ENCODE data around the gene LOC128125822.

DNA sequence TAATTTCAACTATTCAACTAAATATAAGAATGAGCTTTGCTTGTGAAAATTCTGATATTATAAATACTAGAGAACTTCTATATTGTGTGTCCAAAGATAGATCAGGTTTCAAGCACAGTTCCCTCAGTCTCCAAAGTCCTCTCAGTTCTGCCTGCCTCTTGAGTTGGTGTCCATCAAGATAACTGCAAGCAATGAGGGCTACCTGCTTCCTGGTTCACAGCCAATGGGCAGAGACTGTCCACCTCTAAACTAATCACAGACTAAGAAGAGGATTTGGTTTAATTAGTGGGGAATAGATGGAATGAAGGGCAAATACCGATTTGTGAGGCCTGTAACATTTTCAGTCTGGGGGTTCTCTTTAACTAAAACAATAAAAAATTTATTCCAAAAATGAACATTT, 41.3 kb upstream of the LOC128125822 start:
- TF ChIP-seq POLR2A (IDR thresholded peaks at IDR 0.05): no peak
- TF ChIP-seq, protein P1, sequence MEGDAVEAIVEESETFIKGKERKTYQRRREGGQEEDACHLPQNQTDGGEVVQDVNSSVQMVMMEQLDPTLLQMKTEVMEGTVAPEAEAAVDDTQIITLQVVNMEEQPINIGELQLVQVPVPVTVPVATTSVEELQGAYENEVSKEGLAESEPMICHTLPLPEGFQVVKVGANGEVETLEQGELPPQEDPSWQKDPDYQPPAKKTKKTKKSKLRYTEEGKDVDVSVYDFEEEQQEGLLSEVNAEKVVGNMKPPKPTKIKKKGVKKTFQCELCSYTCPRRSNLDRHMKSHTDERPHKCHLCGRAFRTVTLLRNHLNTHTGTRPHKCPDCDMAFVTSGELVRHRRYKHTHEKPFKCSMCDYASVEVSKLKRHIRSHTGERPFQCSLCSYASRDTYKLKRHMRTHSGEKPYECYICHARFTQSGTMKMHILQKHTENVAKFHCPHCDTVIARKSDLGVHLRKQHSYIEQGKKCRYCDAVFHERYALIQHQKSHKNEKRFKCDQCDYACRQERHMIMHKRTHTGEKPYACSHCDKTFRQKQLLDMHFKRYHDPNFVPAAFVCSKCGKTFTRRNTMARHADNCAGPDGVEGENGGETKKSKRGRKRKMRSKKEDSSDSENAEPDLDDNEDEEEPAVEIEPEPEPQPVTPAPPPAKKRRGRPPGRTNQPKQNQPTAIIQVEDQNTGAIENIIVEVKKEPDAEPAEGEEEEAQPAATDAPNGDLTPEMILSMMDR (IDR thresholded peaks at IDR 0.05): no peak

All from right lobe of liver (tissue), 4 donors.